ENCODE data around the gene HTRA1.
A peak's percentile ranks its signal among the peaks of the same experiment; 100 is the strongest.

Gene HTRA1

GRCh38 chr10:122461367-122461728 is at the start of gene HTRA1:
Gene HTRA1, plus strand, starts transcription at chr10:122461553. Its CDS starts 100 bp downstream, at chr10:122461653.
- DNase-seq, result peak; percentile 11

GRCh38 chr10:122413327-122413726 is 48.0 kb upstream of the HTRA1 start:
- no peak for DNase-seq

- DNase-seq, result no peak
These were observed 43.7 kb upstream of the HTRA1 start for GRCh38 chr10:122417667-122418066.

DNA sequence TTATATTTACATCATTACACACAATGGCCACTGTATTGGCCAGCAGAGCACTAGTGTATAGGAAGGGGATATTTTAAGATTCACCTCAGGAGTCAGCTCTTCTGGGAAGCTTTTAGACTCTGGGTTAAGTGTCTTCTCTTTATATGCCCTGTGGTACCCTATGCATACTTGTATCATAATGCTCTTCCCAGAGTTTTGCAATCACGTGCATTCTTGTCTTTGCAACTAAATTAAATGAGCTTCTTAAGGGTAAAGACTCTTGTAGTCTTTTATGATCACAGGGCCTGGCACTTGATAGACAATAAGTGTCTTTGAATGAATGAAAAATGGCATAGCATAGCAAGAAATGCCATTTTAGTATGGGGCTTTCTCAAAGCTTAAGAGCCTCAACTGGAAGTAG is 42.3 kb upstream of the HTRA1 start:
- DNase-seq, result no peak

- DNase-seq, result no peak
These were observed 41.3 kb upstream of the HTRA1 start for GRCh38 chr10:122419876-122420623.

- no peak for DNase-seq
These were observed 40.7 kb upstream of the HTRA1 start for GRCh38 chr10:122420624-122421007.

GRCh38 chr10:122421054-122421625 is 40.2 kb upstream of the HTRA1 start:
- no peak for DNase-seq

- DNase-seq, result no peak
These were observed 39.6 kb upstream of the HTRA1 start for GRCh38 chr10:122421742-122422141.

- DNase-seq, result no peak
These were observed 38.9 kb upstream of the HTRA1 start for GRCh38 chr10:122422266-122422989.

DNA sequence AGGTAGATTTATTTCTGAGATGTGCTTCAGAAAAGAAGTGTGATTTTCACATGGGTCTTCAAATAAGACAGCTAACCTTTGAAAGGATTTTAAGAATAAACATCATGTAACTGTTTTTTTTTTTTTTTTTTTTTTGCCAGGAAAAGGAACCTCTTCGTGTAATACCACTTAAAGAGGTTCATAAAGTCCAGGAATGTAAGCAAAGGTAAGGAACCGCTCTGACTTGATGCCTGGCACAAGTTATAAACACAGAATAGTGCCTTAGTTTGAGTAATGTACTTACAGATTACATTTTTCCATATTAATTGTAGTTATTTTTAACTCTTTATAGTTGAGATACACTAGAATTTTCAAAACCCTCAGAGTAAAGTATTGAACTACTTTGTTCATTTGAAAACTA is 37.3 kb upstream of the HTRA1 start:
- no peak for DNase-seq

- no peak for DNase-seq
These were observed 34.5 kb upstream of the HTRA1 start for GRCh38 chr10:122426829-122427228.

DNA sequence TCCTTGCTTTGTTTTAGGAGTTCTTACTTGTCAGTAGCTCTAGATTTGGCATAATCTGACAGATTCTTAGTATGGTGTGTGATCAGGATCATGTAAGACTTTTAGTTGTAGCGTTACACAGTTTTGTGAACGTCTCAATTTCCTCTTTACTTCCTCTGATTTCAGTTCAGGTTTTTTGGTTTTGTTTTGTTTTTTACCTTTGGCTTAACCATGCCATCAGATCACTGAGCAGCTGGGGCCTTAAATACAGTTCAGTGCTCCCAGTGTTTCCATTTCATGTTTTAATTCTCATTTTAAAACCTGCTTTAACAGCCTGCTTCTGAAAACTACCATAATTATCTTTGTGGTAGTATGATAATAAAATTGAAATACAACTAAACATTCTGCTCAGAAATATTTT is 34.1 kb upstream of the HTRA1 start:
- DNase-seq, result no peak

DNA sequence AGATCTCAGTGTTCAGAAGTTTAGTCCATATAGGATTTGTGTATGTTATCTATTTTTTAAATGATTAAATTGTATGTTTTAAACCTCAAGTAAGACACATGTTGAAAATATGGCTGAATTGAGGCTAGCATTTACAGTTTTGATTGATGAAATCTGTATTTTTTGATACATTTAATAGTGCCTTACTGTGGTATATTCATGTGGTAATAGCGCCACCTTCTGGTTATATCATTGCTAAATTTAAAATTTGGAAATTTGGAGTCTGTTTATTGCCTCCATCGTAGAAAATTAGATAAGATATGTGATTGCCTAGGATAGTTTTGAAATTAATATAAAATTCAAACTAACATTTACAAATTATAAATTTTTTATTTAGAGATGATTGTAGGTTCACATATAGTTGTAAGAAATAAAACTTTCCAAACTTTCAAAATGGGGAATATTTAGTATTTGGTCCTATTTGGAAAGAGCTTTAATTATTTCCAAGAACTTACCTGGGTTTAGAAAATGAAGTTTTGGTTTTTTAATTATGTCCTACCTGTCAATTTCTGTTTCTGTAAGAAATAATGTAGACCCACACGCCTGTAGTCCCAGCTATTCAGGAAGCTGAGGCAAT is 26.0 kb upstream of the HTRA1 start:
- peak; percentile 14 for DNase-seq

- DNase-seq, result no peak
These were observed 19.4 kb upstream of the HTRA1 start for GRCh38 chr10:122441961-122442360.

GRCh38 chr10:122445469-122445868 is 15.9 kb upstream of the HTRA1 start:
- DNase-seq, result no peak

DNA sequence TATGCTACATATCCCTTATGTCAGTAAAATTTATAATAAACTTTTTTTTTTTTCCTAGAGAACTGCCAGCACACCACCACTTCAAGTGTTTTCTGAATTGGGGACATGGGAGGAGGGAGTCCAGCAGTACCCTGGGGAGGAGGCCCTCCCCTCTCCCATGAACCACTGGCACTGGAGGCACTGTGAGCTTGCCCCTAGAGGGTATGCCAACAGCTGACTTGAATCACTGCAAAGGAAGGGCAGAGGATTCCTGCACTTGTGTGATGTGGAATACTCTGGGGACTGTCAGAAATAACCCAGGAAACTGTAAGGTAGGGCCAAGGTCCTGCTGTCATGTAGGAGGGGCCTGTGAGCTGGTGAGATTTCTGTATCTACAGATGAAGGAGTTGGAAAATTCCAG is 15.4 kb upstream of the HTRA1 start:
- DNase-seq, result no peak

- DNase-seq, result peak; percentile 35
These were observed 14.5 kb upstream of the HTRA1 start for GRCh38 chr10:122446668-122447423.

- no peak for DNase-seq
These were observed 12.8 kb upstream of the HTRA1 start for GRCh38 chr10:122448600-122448999.

GRCh38 chr10:122449153-122449552 is 12.2 kb upstream of the HTRA1 start:
- no peak for DNase-seq

DNA sequence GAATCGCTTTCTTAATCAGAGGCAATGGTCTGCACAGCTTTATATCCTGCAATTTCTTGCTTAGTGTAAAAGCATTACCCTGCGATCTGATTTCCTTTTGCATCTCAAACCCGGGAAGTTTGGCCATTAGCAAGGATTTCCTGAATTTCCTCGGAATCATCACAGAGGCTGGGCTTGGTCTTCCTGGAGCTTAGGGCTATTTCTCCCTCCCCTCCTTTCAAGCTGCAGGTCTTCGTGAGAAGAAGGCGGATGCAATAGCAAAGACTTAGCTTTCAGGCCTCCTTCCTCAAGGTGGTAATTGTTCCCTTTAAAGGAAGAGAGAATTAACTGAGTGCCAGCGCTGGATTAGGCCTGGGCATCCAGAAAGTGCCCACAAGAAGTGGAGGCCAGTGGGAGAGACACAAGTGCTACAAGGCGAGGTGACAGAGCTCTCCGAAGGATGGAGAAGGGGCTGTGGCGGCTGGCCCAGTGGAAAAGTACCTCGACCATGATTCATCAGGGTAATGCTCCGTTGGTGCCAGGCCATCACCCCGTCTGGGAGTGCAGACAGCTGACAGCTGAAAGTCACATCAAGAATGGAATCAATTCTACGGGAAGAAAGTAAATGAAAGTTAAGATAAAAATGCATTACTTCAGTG is 10.9 kb upstream of the HTRA1 start:
- DNase-seq, result no peak

DNA sequence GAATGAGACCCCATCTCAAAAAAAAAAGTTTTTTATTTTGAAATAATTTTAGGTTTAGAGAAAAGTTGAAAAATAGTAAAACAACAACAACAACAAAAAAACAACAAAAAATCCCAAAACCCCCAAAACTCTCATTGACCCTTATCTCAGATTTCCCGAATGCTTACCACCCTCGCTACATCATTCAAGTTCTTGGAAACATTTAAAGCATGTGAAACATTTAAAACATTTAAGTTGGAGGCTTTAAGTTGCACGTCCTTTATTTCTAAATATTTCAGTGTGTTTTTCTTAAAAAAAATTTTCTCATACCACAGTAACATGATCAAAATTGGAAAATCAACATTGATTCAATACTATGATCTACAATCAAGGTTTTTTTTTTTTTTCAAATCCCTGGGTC is 7.3 kb upstream of the HTRA1 start:
- no peak for DNase-seq

DNA sequence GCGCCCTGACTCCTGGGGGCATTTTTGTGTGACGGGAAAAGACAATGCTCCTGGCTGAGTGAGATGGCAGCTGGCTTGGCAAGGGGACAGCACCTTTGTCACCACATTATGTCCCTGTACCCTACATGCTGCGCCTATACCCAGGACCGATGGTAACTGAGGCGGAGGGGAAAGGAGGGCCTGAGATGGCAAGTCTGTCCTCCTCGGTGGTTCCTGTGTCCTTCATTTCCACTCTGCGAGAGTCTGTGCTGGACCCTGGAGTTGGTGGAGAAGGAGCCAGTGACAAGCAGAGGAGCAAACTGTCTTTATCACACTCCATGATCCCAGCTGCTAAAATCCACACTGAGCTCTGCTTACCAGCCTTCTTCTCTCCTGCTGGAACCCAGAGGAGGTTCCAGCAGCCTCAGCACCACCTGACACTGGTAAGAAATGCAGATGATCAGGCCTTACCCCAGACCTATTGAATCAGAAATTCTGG is 6.7 kb upstream of the HTRA1 start, which contains the start of gene ARMS2:
ARMS2 (plus strand) TSS at position 51 of the 478 bp plus-strand sequence; CDS start at position 126, 75 bp downstream.
- no peak for DNase-seq
